SH-SY5Y (cell line): ENCODE data around the gene DYNC1LI1.

Experiments used
- GATA2 ChIP-seq: IDR thresholded peaks from 2 replicates; pipeline ENCODE4 v1.6.1; 2011; ENCODE audit warnings: mild to moderate bottlenecking, low read depth, low read length
- GATA3 ChIP-seq: IDR thresholded peaks from 2 replicates; pipeline ENCODE4 v1.6.1; 2011; ENCODE audit warnings: low read depth, mild to moderate bottlenecking, low read length, moderate library complexity

GRCh38 chr3:32525720-32526119 lies 44.9 kb downstream of the DYNC1LI1 start:
- TF ChIP-seq GATA3 (no peak), GATA2 (no peak)
